GM21723 (cell line): ENCODE measurements around the gene AUTS2.
"Not testable (repeated sequence)": the region's sequence is repeated elsewhere in the genome, so short reads cannot be mapped to it uniquely, and the experiment has no call there.

Experiments
- ATAC-seq: cut with Tn5 transposase; IDR thresholded peaks from one replicate; pipeline ENCODE4 v1.9.1; 2021; ENCODE audit warnings: mild to moderate bottlenecking, moderate library complexity; ENCODE audit not compliant: unreplicated experiment

AUTS2 gene

GRCh38 chr7:70270149-70270548 lies 671.9 kb downstream of the AUTS2 start:
- no peak for ATAC-seq

GRCh38 chr7:70271617-70272081 lies 673.4 kb downstream of the AUTS2 start:
- ATAC-seq: no peak

- ATAC-seq: not testable (repeated sequence)
Measured at GRCh38 chr7:70275570-70275969, 677.3 kb downstream of the AUTS2 start.

- no peak for ATAC-seq
Measured at GRCh38 chr7:70285187-70285586, 686.9 kb downstream of the AUTS2 start.

GRCh38 chr7:70285854-70286253 lies 687.6 kb downstream of the AUTS2 start:
- no peak for ATAC-seq

GRCh38 chr7:70288781-70289456 lies 690.6 kb downstream of the AUTS2 start:
- ATAC-seq: no peak

- no peak for ATAC-seq
Measured at GRCh38 chr7:70292716-70293115, 694.4 kb downstream of the AUTS2 start.

GRCh38 chr7:70294211-70294911 lies 696.1 kb downstream of the AUTS2 start:
- no peak for ATAC-seq

GRCh38 chr7:70298780-70299471 lies 700.7 kb downstream of the AUTS2 start:
- no peak for ATAC-seq

- no peak for ATAC-seq
Measured at GRCh38 chr7:70299472-70299807, 701.2 kb downstream of the AUTS2 start.

- ATAC-seq: no peak
Measured at GRCh38 chr7:70301673-70302185, 703.5 kb downstream of the AUTS2 start.

- no peak for ATAC-seq
Measured at GRCh38 chr7:70303309-70303708, 705.0 kb downstream of the AUTS2 start.

GRCh38 chr7:70303780-70304179 lies 705.5 kb downstream of the AUTS2 start:
- no peak for ATAC-seq

- ATAC-seq: no peak
Measured at GRCh38 chr7:70306173-70306572, 707.9 kb downstream of the AUTS2 start.

- ATAC-seq: no peak
Measured at GRCh38 chr7:70307544-70308106, 709.4 kb downstream of the AUTS2 start.

- no peak for ATAC-seq
Measured at GRCh38 chr7:70312336-70312735, 714.1 kb downstream of the AUTS2 start.

GRCh38 chr7:70313271-70313670 lies 715.0 kb downstream of the AUTS2 start:
- no peak for ATAC-seq

- ATAC-seq: no peak
Measured at GRCh38 chr7:70313687-70314086, 715.4 kb downstream of the AUTS2 start.

- no peak for ATAC-seq
Measured at GRCh38 chr7:70314221-70314620, 715.9 kb downstream of the AUTS2 start.

GRCh38 chr7:70316745-70317144 lies 718.5 kb downstream of the AUTS2 start:
- no peak for ATAC-seq

- no peak for ATAC-seq
Measured at GRCh38 chr7:70317356-70317755, 719.1 kb downstream of the AUTS2 start.
